GM19239 (cell line): ENCODE results near the gene PPP1R2.

ENCODE experiments used
- DNase-seq: peaks from one replicate; pipeline ENCODE4 v3.0.0; 2011; ENCODE audit warnings: low spot score; ENCODE audit not compliant: insufficient read length
- FAIRE-seq: peaks from 2 replicates; lab custom pipeline; 2011; peaks lifted over from hg19 to GRCh38; lab: Jason Lieb, UNC

The PPP1R2 gene

GRCh38 chr3:195467641-195468390, 75.3 kb downstream of the PPP1R2 start:
- no peak for FAIRE-seq
- no peak for DNase-seq

DNA sequence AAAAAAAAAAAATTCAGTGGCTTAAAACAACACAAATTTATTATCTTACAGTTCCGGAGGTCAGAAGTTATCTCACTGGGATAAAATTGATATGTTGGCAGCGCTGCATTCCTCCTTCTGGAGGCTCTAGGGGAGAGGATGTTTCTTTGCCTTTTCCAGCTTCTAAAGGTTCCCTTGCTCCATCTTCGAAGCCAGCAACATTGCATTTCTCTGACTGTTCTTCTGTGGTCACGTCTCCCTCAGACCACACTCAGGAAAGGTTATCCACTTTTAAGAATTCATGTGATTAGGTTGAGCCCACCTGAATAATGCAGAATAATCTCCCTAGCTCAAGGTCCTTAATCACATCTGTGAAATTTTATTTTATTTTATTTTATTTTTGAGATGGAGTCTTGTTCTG, 76.9 kb downstream of the PPP1R2 start:
- DNase-seq, result no peak
- no peak for FAIRE-seq
